ENCODE measurements around the gene C1orf56. TPM values are rescaled to one million over a fixed set of nuclear protein-coding genes. Genes with fewer than 3 reads are reported as not detected.

Gene C1orf56
- total RNA-seq, 2 donors from 2014 or later = 5.0 to 5.3 TPM

DNA sequence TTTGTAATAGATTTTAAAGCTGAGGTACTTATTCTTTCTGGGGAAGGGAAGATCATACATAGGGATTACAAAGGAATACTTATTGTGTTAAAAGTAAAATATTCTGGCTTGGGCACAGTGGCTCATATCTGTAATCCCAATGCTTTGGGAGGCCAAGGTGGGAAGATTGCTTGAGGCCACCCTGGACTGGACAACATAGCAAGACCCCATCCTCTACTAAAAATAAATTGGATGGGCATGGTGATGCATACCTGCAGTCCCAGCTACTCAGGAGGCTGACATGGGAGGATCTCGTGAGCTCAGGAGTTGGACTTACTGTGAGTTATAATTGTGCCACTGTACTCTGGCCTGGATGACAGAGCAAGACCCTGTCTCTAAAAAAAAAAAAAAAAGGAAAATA is 50.6 kb downstream of the C1orf56 start:
- Histone ChIP-seq H3K4me1 (ENCODE audit: control insufficient read depth in 1 of 2, low read depth in 2 of 2) (no peaks in the 10 kb centered on the region), H3K4me3 (no peak overlapping the region), H3K27ac (no peak overlapping the region), H3K36me3 (no peaks in the 10 kb centered on the region), H3K9me3 (no peaks in the 10 kb centered on the region), H3K27me3 (replicated peaks; ENCODE audit: insufficient read depth) (no peaks in the 10 kb centered on the region)
- DNase-seq (ENCODE audit: low spot score) (no peak), ATAC-seq (ENCODE audit: insufficient number of reproducible peaks, low FRiP score, low read depth) (no peak)
- TF ChIP-seq, protein P1, sequence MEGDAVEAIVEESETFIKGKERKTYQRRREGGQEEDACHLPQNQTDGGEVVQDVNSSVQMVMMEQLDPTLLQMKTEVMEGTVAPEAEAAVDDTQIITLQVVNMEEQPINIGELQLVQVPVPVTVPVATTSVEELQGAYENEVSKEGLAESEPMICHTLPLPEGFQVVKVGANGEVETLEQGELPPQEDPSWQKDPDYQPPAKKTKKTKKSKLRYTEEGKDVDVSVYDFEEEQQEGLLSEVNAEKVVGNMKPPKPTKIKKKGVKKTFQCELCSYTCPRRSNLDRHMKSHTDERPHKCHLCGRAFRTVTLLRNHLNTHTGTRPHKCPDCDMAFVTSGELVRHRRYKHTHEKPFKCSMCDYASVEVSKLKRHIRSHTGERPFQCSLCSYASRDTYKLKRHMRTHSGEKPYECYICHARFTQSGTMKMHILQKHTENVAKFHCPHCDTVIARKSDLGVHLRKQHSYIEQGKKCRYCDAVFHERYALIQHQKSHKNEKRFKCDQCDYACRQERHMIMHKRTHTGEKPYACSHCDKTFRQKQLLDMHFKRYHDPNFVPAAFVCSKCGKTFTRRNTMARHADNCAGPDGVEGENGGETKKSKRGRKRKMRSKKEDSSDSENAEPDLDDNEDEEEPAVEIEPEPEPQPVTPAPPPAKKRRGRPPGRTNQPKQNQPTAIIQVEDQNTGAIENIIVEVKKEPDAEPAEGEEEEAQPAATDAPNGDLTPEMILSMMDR (IDR thresholded peaks at IDR 0.05) = no peak

Other genes with a start within 250 kb of the C1orf56 start
- 100 to 1,000 TPM in 1 of 2 donors, 10 to 100 TPM in 1; 70.7 to 117 TPM for gene CTSK, start 239.5 kb upstream of the C1orf56 start, total RNA-seq
- 10 to 100 TPM; 60.9 to 73.2 TPM for gene ARNT, start 171.2 kb upstream of the C1orf56 start, total RNA-seq
- not detected for gene CTXND2, start 160.6 kb upstream of the C1orf56 start, total RNA-seq
- 10 to 100 TPM; 38.9 to 42.7 TPM for gene SETDB1, start 121.4 kb upstream of the C1orf56 start, total RNA-seq
- 100 to 1,000 TPM; 102 to 122 TPM for gene CERS2, start 72.9 kb upstream of the C1orf56 start, total RNA-seq
- gene ANXA9, start 65.5 kb upstream of the C1orf56 start, total RNA-seq = not detected
- 10 to 100 TPM; 16.9 to 28.3 TPM for gene MINDY1, start 40.8 kb upstream of the C1orf56 start, total RNA-seq
- gene PRUNE1, start 39.3 kb upstream of the C1orf56 start, total RNA-seq = 10 to 100 TPM; 16.5 to 21.3 TPM
- gene BNIPL, start 11.2 kb upstream of the C1orf56 start, total RNA-seq = 1 to 10 TPM in 1 of 2 donors, under 1 TPM in 1; 0.14 to 2.6 TPM
- 100 to 1,000 TPM in 1 of 2 donors, 10 to 100 TPM in 1; 66.2 to 134 TPM for gene CDC42SE1, start 11.9 kb downstream of the C1orf56 start, total RNA-seq
- 1 to 10 TPM; 1.2 to 3.1 TPM for gene MLLT11, start 12.6 kb downstream of the C1orf56 start, total RNA-seq
- gene GABPB2, start 23.0 kb downstream of the C1orf56 start, total RNA-seq = 10 to 100 TPM; 24.6 to 33.0 TPM
- 1 to 10 TPM; 6.3 to 6.8 TPM for gene SEMA6C, start 98.9 kb downstream of the C1orf56 start, total RNA-seq
- gene TNFAIP8L2, start 108.9 kb downstream of the C1orf56 start, total RNA-seq = 10 to 100 TPM in 1 of 2 donors, 1 to 10 TPM in 1; 3.9 to 14.1 TPM
- gene LYSMD1, start 118.2 kb downstream of the C1orf56 start, total RNA-seq = 1 to 10 TPM; 5.6 to 8.7 TPM
- gene SCNM1, start 118.4 kb downstream of the C1orf56 start, total RNA-seq = 10 to 100 TPM; 19.1 to 27.7 TPM
- not detected for gene TMOD4, start 128.2 kb downstream of the C1orf56 start, total RNA-seq
- gene VPS72, start 142.4 kb downstream of the C1orf56 start, total RNA-seq = 10 to 100 TPM; 32.5 to 39.7 TPM
- gene PIP5K1A, start 150.8 kb downstream of the C1orf56 start, total RNA-seq = 10 to 100 TPM; 49.7 to 97.6 TPM
- 10 to 100 TPM; 79.1 to 87.6 TPM for gene PSMD4, start 207.0 kb downstream of the C1orf56 start, total RNA-seq
- gene ZNF687, start 234.5 kb downstream of the C1orf56 start, total RNA-seq = 10 to 100 TPM; 22.7 to 32.2 TPM

Measured in thoracic aorta (tissue), 2 donors.